Activated naive CD8-positive, alpha-beta T cell (primary cell): Measurements from ENCODE around the gene TSR3.

ENCODE experiments used
- H3K27ac Mint-ChIP-seq: one replicate; pipeline ENCODE4 v1.8.0; 2021; ENCODE audit warnings: mixed read lengths
- H3K27me3 Mint-ChIP-seq: one replicate; pipeline ENCODE4 v1.8.0; 2021; ENCODE audit warnings: mixed read lengths
- H3K36me3 Mint-ChIP-seq: one replicate; pipeline ENCODE4 v1.8.0; 2021; ENCODE audit warnings: mixed read lengths
- H3K4me1 Mint-ChIP-seq: one replicate; pipeline ENCODE4 v1.8.0; 2021; ENCODE audit warnings: low read depth, mixed read lengths
- H3K4me3 Mint-ChIP-seq: one replicate; pipeline ENCODE4 v1.8.0; 2021; ENCODE audit warnings: mild to moderate bottlenecking, mixed read lengths
- H3K9me3 Mint-ChIP-seq: one replicate; pipeline ENCODE4 v1.8.0; 2021; ENCODE audit warnings: low read depth, mixed read lengths

TSR3 gene

GRCh38 chr16:1381612-1382406, 30.1 kb upstream of the TSR3 start:
- Mint-ChIP-seq H3K9me3 (no peaks in the 10 kb centered on the region), H3K36me3 (no peaks in the 10 kb centered on the region), H3K27ac (no peak overlapping the region), H3K27me3 (no peaks in the 10 kb centered on the region), H3K4me3 (no peak overlapping the region), H3K4me1 (peaks cover 12% of the 10 kb centered on the region)

- Mint-ChIP-seq H3K4me1 (peaks cover 12% of the 10 kb centered on the region), H3K27ac (peak overlapping the region; percentile 66), H3K4me3 (peak overlapping the region; percentile 84), H3K27me3 (no peaks in the 10 kb centered on the region), H3K36me3 (no peaks in the 10 kb centered on the region), H3K9me3 (no peaks in the 10 kb centered on the region)
Measured at GRCh38 chr16:1380195-1380594, 28.5 kb upstream of the TSR3 start.

GRCh38 chr16:1379304-1380076, 27.8 kb upstream of the TSR3 start:
- Mint-ChIP-seq H3K4me1 (peaks cover 12% of the 10 kb centered on the region), H3K9me3 (no peaks in the 10 kb centered on the region), H3K27ac (peak overlapping the region; percentile 66), H3K27me3 (no peaks in the 10 kb centered on the region), H3K4me3 (peak overlapping the region; percentile 84), H3K36me3 (no peaks in the 10 kb centered on the region)

GRCh38 chr16:1378804-1379303, 27.2 kb upstream of the TSR3 start:
- Mint-ChIP-seq H3K27ac (peak overlapping the region; percentile 92), H3K36me3 (no peaks in the 10 kb centered on the region), H3K4me3 (peak overlapping the region; percentile 90), H3K4me1 (peaks cover 12% of the 10 kb centered on the region), H3K27me3 (no peaks in the 10 kb centered on the region), H3K9me3 (no peaks in the 10 kb centered on the region)

- peak overlapping the region; percentile 90 for H3K4me3 Mint-ChIP-seq
- no peaks in the 10 kb centered on the region for H3K9me3 Mint-ChIP-seq
- no peaks in the 10 kb centered on the region for H3K36me3 Mint-ChIP-seq
- peak overlapping the region; percentile 92 for H3K27ac Mint-ChIP-seq
- H3K27me3 Mint-ChIP-seq: no peaks in the 10 kb centered on the region
- peaks cover 12% of the 10 kb centered on the region for H3K4me1 Mint-ChIP-seq
Measured at GRCh38 chr16:1378087-1378803, 26.6 kb upstream of the TSR3 start.

- H3K4me3 Mint-ChIP-seq: peak overlapping the region; percentile 90
- no peaks in the 10 kb centered on the region for H3K36me3 Mint-ChIP-seq
- no peaks in the 10 kb centered on the region for H3K27me3 Mint-ChIP-seq
- H3K4me1 Mint-ChIP-seq: peaks cover 12% of the 10 kb centered on the region
- H3K27ac Mint-ChIP-seq: peak overlapping the region; percentile 92
- no peaks in the 10 kb centered on the region for H3K9me3 Mint-ChIP-seq
Measured at GRCh38 chr16:1377406-1378010, 25.8 kb upstream of the TSR3 start.

GRCh38 chr16:1375741-1376410, 24.2 kb upstream of the TSR3 start:
- Mint-ChIP-seq H3K4me1 (peaks cover 12% of the 10 kb centered on the region), H3K9me3 (no peaks in the 10 kb centered on the region), H3K27ac (no peak overlapping the region), H3K4me3 (no peak overlapping the region), H3K36me3 (no peaks in the 10 kb centered on the region), H3K27me3 (no peaks in the 10 kb centered on the region)

GRCh38 chr16:1375298-1375640, 23.6 kb upstream of the TSR3 start:
- Mint-ChIP-seq H3K36me3 (no peaks in the 10 kb centered on the region), H3K9me3 (no peaks in the 10 kb centered on the region), H3K4me1 (peaks cover 12% of the 10 kb centered on the region), H3K4me3 (no peak overlapping the region), H3K27ac (no peak overlapping the region), H3K27me3 (no peaks in the 10 kb centered on the region)

GRCh38 chr16:1374418-1375297, 23.0 kb upstream of the TSR3 start:
- Mint-ChIP-seq H3K9me3 (no peaks in the 10 kb centered on the region), H3K27ac (no peak overlapping the region), H3K27me3 (no peaks in the 10 kb centered on the region)

GRCh38 chr16:1372292-1372950, 20.7 kb upstream of the TSR3 start:
- Mint-ChIP-seq H3K27me3 (no peaks in the 10 kb centered on the region), H3K27ac (no peak overlapping the region), H3K36me3 (no peaks in the 10 kb centered on the region), H3K9me3 (no peaks in the 10 kb centered on the region), H3K4me1 (no peaks in the 10 kb centered on the region), H3K4me3 (no peak overlapping the region)

More at GRCh38 chr16:1374418-1375297, 23.0 kb upstream of the TSR3 start:
- no peak overlapping the region for H3K4me3 Mint-ChIP-seq
- peaks cover 8% of the 10 kb centered on the region for H3K4me1 Mint-ChIP-seq
- no peaks in the 10 kb centered on the region for H3K36me3 Mint-ChIP-seq

- Mint-ChIP-seq H3K27ac (no peak overlapping the region), H3K4me3 (no peak overlapping the region), H3K4me1 (no peaks in the 10 kb centered on the region), H3K9me3 (no peaks in the 10 kb centered on the region), H3K36me3 (no peaks in the 10 kb centered on the region), H3K27me3 (no peaks in the 10 kb centered on the region)
Measured at GRCh38 chr16:1371054-1371978, 19.6 kb upstream of the TSR3 start.

- Mint-ChIP-seq H3K9me3 (no peaks in the 10 kb centered on the region), H3K27me3 (no peaks in the 10 kb centered on the region), H3K4me1 (peaks cover 2% of the 10 kb centered on the region), H3K27ac (no peak overlapping the region), H3K36me3 (no peaks in the 10 kb centered on the region), H3K4me3 (no peak overlapping the region)
Measured at GRCh38 chr16:1367486-1368174, 16.0 kb upstream of the TSR3 start.
